Astrocyte (in vitro differentiated cells and primary cell): ENCODE data around the gene TWF1.

Experiments
- EZH2 ChIP-seq: IDR thresholded peaks from 2 replicates; pipeline ENCODE4 v1.6.1; 2012; ENCODE audit warnings: mild to moderate bottlenecking, low read length, inconsistent platforms; ENCODE audit not compliant: insufficient read depth
- TF ChIP-seq, protein P1 (sequence below): IDR thresholded peaks from 2 replicates; pipeline ENCODE4 v1.5.1; 2011; ENCODE audit warnings: low read depth, mild to moderate bottlenecking, inconsistent platforms, low read length, moderate library complexity; ENCODE audit not compliant: insufficient read depth

DNA sequence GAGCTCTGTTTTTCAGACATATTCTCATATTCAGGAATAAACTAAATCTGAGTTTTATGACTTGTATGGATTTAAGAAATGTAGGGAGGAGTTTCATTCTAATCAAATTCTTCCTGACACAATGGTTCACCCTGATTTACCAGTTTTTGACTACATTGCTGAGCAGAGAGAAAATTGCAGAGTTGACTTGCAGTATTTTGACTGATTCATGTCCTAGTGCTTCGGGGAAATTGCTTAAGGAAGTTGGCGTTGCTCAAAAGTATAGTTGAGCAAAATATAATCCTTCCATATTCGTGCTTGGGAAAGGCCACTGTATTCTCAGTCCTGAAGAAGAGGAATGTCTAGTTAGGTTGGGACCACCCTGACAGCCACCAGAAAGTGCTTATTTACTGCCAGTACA, 1.3 kb upstream of the TWF1 start:
- TF ChIP-seq, protein P1, sequence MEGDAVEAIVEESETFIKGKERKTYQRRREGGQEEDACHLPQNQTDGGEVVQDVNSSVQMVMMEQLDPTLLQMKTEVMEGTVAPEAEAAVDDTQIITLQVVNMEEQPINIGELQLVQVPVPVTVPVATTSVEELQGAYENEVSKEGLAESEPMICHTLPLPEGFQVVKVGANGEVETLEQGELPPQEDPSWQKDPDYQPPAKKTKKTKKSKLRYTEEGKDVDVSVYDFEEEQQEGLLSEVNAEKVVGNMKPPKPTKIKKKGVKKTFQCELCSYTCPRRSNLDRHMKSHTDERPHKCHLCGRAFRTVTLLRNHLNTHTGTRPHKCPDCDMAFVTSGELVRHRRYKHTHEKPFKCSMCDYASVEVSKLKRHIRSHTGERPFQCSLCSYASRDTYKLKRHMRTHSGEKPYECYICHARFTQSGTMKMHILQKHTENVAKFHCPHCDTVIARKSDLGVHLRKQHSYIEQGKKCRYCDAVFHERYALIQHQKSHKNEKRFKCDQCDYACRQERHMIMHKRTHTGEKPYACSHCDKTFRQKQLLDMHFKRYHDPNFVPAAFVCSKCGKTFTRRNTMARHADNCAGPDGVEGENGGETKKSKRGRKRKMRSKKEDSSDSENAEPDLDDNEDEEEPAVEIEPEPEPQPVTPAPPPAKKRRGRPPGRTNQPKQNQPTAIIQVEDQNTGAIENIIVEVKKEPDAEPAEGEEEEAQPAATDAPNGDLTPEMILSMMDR = no peak
- no peak for TF ChIP-seq EZH2
